Tibial nerve (tissue), 3 donors: ENCODE data around the gene TPT1.

Source experiments
- POLR2A ChIP-seq, 2 donors: fragments of 450-650 bp; IDR thresholded peaks; one replicate each; pipeline ENCODE4 v1.6.1; 2017; ENCODE audit warnings: antibody characterized with exemption in 2 of 2, mild to moderate bottlenecking in 2 of 2, moderate library complexity in 2 of 2
- TF ChIP-seq, protein P1 (sequence below), 5 experiments: fragments of 200-600 bp in 3 of 5; fragments of 450-650 bp in 2 of 5; sonication (generic) in 3 of 5; IDR thresholded peaks; one replicate each; pipeline ENCODE4 v1.5.1; 2016 to 2019; ENCODE audit warnings: antibody characterized with exemption in 5 of 5, mild to moderate bottlenecking in 3 of 5, moderate library complexity in 2 of 5

DNA sequence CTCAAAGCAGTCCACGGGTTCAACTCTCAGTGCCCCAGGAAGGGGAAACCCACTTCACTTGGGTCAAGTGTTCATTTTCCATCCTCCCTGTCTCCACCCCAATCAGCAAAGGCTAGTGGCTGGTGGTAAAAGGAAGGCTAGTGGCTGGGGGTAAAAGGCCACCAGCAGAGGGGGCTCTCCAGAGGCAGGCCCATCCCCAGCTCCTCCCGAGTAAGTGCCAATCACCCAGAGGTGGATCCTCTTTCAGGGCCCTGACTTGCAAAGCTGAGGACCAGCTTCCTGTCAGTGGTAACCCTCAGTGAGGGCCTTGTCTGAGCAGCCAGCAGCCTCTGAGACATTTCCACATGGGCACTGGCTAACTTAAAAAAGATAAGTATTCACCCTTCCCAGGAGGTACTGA, 22.0 kb upstream of the TPT1 start:
- TF ChIP-seq, protein P1, sequence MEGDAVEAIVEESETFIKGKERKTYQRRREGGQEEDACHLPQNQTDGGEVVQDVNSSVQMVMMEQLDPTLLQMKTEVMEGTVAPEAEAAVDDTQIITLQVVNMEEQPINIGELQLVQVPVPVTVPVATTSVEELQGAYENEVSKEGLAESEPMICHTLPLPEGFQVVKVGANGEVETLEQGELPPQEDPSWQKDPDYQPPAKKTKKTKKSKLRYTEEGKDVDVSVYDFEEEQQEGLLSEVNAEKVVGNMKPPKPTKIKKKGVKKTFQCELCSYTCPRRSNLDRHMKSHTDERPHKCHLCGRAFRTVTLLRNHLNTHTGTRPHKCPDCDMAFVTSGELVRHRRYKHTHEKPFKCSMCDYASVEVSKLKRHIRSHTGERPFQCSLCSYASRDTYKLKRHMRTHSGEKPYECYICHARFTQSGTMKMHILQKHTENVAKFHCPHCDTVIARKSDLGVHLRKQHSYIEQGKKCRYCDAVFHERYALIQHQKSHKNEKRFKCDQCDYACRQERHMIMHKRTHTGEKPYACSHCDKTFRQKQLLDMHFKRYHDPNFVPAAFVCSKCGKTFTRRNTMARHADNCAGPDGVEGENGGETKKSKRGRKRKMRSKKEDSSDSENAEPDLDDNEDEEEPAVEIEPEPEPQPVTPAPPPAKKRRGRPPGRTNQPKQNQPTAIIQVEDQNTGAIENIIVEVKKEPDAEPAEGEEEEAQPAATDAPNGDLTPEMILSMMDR (IDR thresholded peaks at IDR 0.05), result no peak
- TF ChIP-seq POLR2A (IDR thresholded peaks at IDR 0.05), result no peak
